Measurements from ENCODE around the gene CCDC85B.

DNA sequence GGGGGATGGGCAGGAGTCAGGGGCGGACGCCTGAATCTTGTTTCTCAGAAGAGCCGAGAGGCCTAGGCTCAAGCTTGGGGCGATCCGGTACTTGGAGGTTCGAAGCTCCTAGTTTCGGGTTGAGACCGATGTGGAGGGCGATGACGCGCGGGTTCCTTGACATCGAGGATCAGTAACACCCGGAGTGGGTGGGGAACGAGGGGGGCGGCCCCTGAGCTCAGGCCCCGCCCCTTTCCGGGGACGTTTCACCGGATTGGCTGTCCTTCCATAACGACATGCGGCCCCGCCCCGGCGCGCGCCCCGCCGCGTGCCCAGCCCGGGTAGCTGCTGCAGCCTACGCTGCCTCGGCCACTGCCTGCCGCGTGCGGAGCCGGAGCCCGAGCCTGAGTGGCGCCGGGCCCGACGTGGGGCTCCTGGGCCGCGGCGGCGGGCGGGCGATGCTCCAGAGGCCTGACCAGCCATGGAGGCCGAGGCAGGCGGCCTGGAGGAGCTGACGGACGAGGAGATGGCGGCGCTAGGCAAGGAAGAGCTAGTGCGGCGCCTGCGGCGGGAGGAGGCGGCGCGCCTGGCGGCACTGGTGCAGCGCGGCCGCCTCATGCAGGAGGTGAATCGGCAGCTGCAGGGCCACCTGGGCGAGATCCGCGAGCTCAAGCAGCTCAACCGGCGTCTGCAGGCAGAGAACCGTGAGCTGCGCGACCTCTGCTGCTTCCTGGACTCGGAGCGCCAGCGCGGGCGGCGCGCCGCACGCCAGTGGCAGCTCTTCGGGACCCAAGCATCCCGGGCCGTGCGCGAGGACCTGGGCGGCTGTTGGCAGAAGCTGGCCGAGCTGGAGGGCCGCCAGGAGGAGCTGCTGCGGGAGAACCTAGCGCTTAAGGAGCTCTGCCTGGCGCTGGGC is at the start of gene CCDC85B:
- TF ChIP-seq, protein P1, sequence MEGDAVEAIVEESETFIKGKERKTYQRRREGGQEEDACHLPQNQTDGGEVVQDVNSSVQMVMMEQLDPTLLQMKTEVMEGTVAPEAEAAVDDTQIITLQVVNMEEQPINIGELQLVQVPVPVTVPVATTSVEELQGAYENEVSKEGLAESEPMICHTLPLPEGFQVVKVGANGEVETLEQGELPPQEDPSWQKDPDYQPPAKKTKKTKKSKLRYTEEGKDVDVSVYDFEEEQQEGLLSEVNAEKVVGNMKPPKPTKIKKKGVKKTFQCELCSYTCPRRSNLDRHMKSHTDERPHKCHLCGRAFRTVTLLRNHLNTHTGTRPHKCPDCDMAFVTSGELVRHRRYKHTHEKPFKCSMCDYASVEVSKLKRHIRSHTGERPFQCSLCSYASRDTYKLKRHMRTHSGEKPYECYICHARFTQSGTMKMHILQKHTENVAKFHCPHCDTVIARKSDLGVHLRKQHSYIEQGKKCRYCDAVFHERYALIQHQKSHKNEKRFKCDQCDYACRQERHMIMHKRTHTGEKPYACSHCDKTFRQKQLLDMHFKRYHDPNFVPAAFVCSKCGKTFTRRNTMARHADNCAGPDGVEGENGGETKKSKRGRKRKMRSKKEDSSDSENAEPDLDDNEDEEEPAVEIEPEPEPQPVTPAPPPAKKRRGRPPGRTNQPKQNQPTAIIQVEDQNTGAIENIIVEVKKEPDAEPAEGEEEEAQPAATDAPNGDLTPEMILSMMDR (IDR thresholded peaks at IDR 0.05; ENCODE audit: low read depth, low read length, missing input control) = peak; percentile 1
- TF ChIP-seq, protein P2, sequence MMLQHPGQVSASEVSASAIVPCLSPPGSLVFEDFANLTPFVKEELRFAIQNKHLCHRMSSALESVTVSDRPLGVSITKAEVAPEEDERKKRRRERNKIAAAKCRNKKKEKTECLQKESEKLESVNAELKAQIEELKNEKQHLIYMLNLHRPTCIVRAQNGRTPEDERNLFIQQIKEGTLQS (IDR thresholded peaks at IDR 0.05) = no peak
- TF ChIP-seq RAD21 (IDR thresholded peaks at IDR 0.05) (no peak), SP1 (IDR thresholded peaks at IDR 0.05) (peak; percentile 53), FOXA1 (IDR thresholded peaks at IDR 0.05) (no peak)
- TF ChIP-seq, protein P3, sequence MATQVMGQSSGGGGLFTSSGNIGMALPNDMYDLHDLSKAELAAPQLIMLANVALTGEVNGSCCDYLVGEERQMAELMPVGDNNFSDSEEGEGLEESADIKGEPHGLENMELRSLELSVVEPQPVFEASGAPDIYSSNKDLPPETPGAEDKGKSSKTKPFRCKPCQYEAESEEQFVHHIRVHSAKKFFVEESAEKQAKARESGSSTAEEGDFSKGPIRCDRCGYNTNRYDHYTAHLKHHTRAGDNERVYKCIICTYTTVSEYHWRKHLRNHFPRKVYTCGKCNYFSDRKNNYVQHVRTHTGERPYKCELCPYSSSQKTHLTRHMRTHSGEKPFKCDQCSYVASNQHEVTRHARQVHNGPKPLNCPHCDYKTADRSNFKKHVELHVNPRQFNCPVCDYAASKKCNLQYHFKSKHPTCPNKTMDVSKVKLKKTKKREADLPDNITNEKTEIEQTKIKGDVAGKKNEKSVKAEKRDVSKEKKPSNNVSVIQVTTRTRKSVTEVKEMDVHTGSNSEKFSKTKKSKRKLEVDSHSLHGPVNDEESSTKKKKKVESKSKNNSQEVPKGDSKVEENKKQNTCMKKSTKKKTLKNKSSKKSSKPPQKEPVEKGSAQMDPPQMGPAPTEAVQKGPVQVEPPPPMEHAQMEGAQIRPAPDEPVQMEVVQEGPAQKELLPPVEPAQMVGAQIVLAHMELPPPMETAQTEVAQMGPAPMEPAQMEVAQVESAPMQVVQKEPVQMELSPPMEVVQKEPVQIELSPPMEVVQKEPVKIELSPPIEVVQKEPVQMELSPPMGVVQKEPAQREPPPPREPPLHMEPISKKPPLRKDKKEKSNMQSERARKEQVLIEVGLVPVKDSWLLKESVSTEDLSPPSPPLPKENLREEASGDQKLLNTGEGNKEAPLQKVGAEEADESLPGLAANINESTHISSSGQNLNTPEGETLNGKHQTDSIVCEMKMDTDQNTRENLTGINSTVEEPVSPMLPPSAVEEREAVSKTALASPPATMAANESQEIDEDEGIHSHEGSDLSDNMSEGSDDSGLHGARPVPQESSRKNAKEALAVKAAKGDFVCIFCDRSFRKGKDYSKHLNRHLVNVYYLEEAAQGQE (IDR thresholded peaks at IDR 0.05) = no peak
- TF ChIP-seq, protein P4, sequence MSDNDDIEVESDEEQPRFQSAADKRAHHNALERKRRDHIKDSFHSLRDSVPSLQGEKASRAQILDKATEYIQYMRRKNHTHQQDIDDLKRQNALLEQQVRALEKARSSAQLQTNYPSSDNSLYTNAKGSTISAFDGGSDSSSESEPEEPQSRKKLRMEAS (IDR thresholded peaks at IDR 0.05) = peak; percentile 28
